Heart left ventricle (tissue), 13 donors: ENCODE results near the gene ZDHHC14.

Experiments used
- CTCF ChIP-seq, 12 donors: fragments of 200-600 bp; sonication (generic) in 4 of 12; IDR thresholded peaks; one replicate each; pipeline versions ENCODE4 v1.5.0 to v1.8.0; 2018 to 2022; ENCODE audit warnings: antibody characterized with exemption in 12 of 12, mild to moderate bottlenecking in 5 of 12
- POLR2A ChIP-seq, 2 donors: fragments of 450-650 bp; IDR thresholded peaks; one replicate each; pipeline ENCODE4 v1.6.1; 2017; ENCODE audit warnings: antibody characterized with exemption in 2 of 2, mild to moderate bottlenecking in 2 of 2, moderate library complexity in 2 of 2
- donor health status: ischemic (EF 13 %, LVEDD 7.1; RV severe dilation, severe dysfunction).
- donor health status: DM: no; HTN: yes; CAD: no.
- donor health status: DM: no; HTN: no; CAD: no.
- donor health status: ischemic (EF 25% LVEDD 6.9; RV normal size, moderate dysfunction).
- donor health status: ischemic (EF 25% LVEDD 5.7; RV mildly dilated, moderate dysfunction).
- donor health status: ischemic (EF 35%, LVEDD 5.7; RV mildly dilated, moderate dysfunction).
- donor health status: nonischemic (EF 11% LVEDD 7.7; RV severe dilation, severe dysfunction).
- donor health status: DM: yes; HTN: yes; CAD: no.
- donor health status: PGD.
- donor health status: ischemic (EF 29% LVEDD 5.4; RV normal size, mild dysfunction).
- donor health status: nonischemic (EF 23%, LVEDD 6.1; RV moderate dilation, normal function).

GRCh38 chr6:157420497-157420896 lies 39.5 kb downstream of the ZDHHC14 start:
- TF ChIP-seq CTCF (IDR thresholded peaks at IDR 0.05), result no peak
- TF ChIP-seq POLR2A (IDR thresholded peaks at IDR 0.05), result no peak
